GM04504 (cell line): ENCODE data around the gene GRAMD4.

Experiments used
- DNase-seq: peaks from one replicate; pipeline ENCODE4 v3.0.0-alpha.2; 2012; ENCODE audit warnings: low read depth

GRAMD4 gene

GRCh38 chr22:46723882-46724281, 103.7 kb downstream of the GRAMD4 start:
- DNase-seq: no peak

- no peak for DNase-seq
Measured at GRCh38 chr22:46725096-46725495, 104.9 kb downstream of the GRAMD4 start.

- DNase-seq: no peak
Measured at GRCh38 chr22:46726066-46726985, 106.1 kb downstream of the GRAMD4 start.

DNA sequence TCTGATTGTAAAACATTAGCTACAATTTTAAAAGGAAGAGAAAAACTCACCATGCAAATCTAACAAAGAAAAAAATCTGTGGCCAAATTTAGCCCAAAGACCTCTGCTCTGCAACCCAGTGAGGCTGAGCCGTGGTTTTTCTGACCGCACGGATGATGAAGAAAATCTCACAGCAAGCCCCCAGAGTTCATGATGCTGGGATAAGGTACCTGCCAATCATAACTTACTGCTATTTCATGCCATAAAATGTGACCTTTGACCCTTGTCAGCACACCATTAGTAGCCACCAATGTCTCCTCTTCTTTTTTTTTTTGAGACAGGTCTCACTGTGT, 106.8 kb downstream of the GRAMD4 start:
- DNase-seq: no peak

GRCh38 chr22:46727813-46728364, 107.7 kb downstream of the GRAMD4 start:
- no peak for DNase-seq

DNA sequence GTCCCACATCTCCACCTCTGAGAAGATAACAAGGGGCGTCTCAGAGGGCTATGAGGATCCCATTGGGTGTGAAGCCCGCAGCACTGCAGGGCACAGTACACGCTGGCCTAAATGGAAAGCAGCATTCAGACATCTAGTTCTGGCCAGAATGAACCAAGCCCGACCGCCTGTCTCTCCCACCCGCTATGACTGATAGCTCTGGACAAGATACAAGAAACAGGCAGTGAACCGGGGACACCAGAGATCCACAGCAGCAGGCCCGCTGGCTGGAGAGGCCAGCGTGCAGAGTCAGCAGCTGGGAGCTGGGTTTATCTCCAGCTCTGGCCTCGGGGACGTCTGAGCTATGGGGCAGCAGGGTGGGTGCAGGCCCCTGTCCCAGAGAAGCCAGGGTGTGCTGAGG, 108.3 kb downstream of the GRAMD4 start:
- no peak for DNase-seq
